Activated CD8-positive, alpha-beta memory T cell treated with anti-CD3 and anti-CD28 coated beads, Interleukin-2, amount 50 U/mL, for 24 hours (primary cell): ENCODE measurements around the gene AARS1.
"Not testable (repeated sequence)": the region's sequence is repeated elsewhere in the genome, so short reads cannot be mapped to it uniquely, and the experiment has no call there.

Experiments used
- DNase-seq: peaks from one replicate; pipeline ENCODE4 v3.0.0-alpha.2; 2020; ENCODE audit errors: extremely low read depth

AARS1 gene

DNA sequence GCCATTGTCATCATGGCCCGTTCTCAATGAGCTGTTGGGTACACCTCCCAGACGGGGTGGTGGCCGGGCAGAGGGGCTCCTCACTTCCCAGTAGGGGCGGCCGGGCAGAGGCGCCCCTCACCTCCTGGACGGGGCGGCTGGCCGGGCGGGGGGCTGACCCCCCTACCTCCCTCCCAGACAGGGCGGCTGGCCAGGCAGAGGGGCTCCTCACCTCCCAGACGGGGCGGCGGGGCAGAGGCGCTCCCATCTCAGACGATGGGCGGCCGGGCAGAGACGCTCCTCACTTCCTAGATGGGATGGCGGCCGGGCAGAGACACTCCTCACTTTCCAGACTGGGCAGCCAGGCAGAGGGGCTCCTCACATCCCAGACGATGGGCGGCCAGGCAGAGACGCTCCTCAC lies 64.7 kb downstream of the AARS1 start:
- not testable (repeated sequence) for DNase-seq

DNA sequence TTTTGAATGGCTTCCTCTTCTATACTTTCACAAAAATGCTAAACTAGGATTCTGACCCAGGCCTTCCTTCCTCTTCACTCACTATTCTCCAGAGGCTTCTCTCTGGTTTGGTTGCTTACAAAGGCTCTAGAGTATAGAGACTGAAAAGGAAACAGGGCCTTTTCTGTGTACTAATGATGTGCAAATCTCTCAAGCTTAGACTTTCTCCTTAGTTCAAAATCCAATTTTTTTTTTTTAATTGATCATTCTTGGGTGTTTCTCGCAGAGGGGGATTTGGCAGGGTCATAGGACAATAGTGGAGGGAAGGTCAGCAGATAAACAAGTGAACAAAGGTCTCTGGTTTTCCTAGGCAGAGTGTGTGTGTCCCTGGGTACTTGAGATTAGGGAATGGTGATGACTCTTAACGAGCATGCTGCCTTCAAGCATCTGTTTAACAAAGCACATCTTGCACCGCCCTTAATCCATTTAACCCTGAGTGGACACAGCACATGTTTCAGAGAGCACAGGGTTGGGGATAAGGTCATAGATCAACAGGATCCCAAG lies 65.3 kb downstream of the AARS1 start:
- not testable (repeated sequence) for DNase-seq

GRCh38 chr16:70223216-70223615 lies 66.1 kb downstream of the AARS1 start:
- DNase-seq, result not testable (repeated sequence)

- DNase-seq, result not testable (repeated sequence)
Measured at GRCh38 chr16:70222574-70222973, 66.7 kb downstream of the AARS1 start.

DNA sequence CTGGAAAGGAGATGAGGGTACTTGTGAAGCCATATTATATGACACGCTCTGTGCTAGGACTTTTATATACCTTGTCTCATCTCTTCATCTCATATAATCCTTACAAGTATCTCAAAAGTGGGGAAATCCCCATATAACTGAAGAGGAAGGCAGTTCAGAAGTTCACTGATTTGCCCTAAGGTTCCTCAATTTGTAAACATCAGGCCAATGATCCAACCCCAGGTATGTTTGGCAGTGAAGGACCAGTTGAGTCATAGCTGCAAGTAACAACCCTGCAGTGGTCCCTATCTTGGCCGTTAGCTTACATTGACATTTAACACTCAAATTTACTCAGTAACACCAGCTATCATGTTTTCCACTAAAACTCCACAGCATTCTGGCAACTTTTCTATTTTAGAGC lies 70.7 kb downstream of the AARS1 start:
- DNase-seq, result not testable (repeated sequence)

GRCh38 chr16:70206382-70206781 lies 82.9 kb downstream of the AARS1 start:
- DNase-seq, result not testable (repeated sequence)

DNA sequence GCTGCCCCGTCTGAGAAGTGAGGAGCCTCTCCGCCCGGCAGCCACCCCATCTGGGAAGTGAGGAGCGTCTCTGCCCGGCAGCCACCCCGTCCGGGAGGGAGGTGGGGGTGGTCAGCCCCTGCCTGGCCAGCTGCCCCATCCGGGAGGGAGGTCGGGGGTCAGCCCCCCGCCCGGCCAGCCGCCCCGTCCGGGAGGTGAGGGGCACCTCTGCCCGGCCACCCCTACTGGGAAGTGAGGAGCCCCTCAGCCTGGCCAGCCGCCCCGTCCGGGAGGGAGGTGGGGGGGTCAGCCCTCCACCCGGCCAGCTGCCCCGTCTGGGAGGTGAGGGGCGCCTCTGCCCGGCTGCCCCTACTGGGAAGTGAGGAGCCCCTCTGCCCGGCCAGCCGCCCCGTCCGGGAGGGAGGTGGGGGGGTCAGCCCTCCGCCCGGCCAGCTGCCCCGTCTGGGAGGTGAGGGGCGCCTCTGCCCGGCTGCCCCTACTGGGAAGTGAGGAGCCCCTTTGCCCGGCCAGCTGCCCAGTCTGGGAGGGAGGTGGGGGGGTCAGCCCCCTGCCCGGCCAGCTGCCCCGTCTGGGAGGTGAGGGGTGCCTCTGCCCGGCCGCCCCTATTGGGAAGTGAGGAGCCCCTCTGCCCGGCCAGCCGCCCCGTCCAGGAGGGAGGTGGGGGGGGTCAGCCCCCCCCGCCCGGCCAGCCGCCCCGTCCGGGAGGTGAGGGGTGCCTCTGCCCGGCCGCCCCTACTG lies 84.5 kb downstream of the AARS1 start:
- DNase-seq, result not testable (repeated sequence)

DNA sequence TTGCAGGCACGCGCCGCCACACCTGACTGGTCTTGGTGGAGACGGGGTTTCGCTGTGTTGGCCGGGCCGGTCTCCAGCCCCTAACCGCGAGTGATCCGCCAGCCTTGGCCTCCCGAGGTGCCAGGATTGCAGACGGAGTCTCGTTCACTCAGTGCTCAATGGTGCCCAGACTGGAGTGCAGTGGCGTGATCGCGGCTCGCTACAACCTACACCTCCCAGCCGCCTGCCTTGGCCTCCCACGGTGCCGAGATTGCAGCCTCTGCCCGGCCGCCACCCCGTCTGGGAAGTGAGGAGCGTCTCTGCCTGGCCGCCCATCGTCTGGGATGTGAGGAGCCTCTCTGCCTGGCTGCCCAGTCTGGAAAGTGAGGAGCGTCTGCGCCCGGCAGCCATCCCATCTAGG lies 85.3 kb downstream of the AARS1 start:
- not testable (repeated sequence) for DNase-seq

- DNase-seq, result not testable (repeated sequence)
Measured at GRCh38 chr16:70203508-70203907, 85.8 kb downstream of the AARS1 start.
